Prostate gland (tissue), 2 donors: Measurements from ENCODE around the gene SYCP3. TPM values are rescaled to one million over a fixed set of nuclear protein-coding genes. Genes with fewer than 3 reads are reported as not detected.
"Not testable (repeated sequence)": the region's sequence is repeated elsewhere in the genome, so short reads cannot be mapped to it uniquely, and the experiment has no call there.

ENCODE experiments used
- DNase-seq: peaks from one replicate; pipeline ENCODE4 v3.0.0-alpha.2; 2019; ENCODE audit warnings: low spot score
- H3K27ac ChIP-seq, 2 donors: fragments of 200-600 bp; sonication (generic); 2 replicates each; pipeline ENCODE4 v1.5.1; 2017 to 2019
- H3K27me3 ChIP-seq: fragments of 200-600 bp; sonication (generic); replicated peaks from 2 replicates; pipeline ENCODE4 v1.5.1; 2019; ENCODE audit not compliant: insufficient read depth
- H3K36me3 ChIP-seq, 2 donors: fragments of 200-600 bp; sonication (generic); 1 replicate in 1 of 2; 2 replicates in 1 of 2; pipeline versions ENCODE4 v1.5.1 to v1.8.1; 2017 to 2019
- H3K4me1 ChIP-seq: fragments of 200-600 bp; sonication (generic); replicated peaks from 2 replicates; pipeline ENCODE4 v1.5.1; 2019
- H3K4me3 ChIP-seq, 2 donors: fragments of 200-600 bp; sonication (generic); 2 replicates each; pipeline ENCODE4 v1.5.1; 2017 to 2019
- H3K9me3 ChIP-seq: fragments of 200-600 bp; sonication (generic); 2 replicates; pipeline ENCODE4 v1.5.1; 2017
- CTCF ChIP-seq, 4 experiments: fragments of 200-600 bp in 2 of 4; fragments of 450-650 bp in 2 of 4; sonication (generic) in 2 of 4; IDR thresholded peaks; 1 replicate in 3 of 4; 2 replicates in 1 of 4; pipeline ENCODE4 v1.5.1; 2016 to 2019; ENCODE audit warnings: antibody characterized with exemption in 4 of 4, mild to moderate bottlenecking in 2 of 4, moderate library complexity in 2 of 4
- POLR2A ChIP-seq: fragments of 450-650 bp; IDR thresholded peaks from one replicate; pipeline ENCODE4 v1.6.1; 2016; ENCODE audit warnings: antibody characterized with exemption, mild to moderate bottlenecking
- POLR2AphosphoS5 ChIP-seq: sonication (generic); formaldehyde crosslinking; IDR thresholded peaks from one replicate; pipeline ENCODE4 v1.6.1; 2017; ENCODE audit warnings: antibody characterized with exemption
- WGBS: methylation state at CpG from one replicate; pipeline ENCODE4 v1.1.5; 2018; 5-methylcytosine and 5-hydroxymethylcytosine counted together
- intact Hi-C: fragments of 100-400 bp; cut with DNase I; formaldehyde crosslinking; loops from one replicate; pipeline ENCODE4 v1.14.2; 2022
- total RNA-seq, 2 donors: library from RNA; depleted of rRNA; stranded (reverse); fragments of >200 nt; gene quantifications; one replicate each; pipeline ENCODE4 v1.1.0, GENCODE V29; 2016

The SYCP3 gene
- total RNA-seq, 2 donors from 2014 or later, result 14.0 TPM; not detected in 1

- Histone ChIP-seq H3K27ac (no peak overlapping the region), H3K9me3 (no peaks in the 10 kb centered on the region), H3K27me3 (no peaks in the 10 kb centered on the region), H3K4me1 (no peaks in the 10 kb centered on the region), H3K4me3 (no peak overlapping the region), H3K36me3 (no peaks in the 10 kb centered on the region)
- TF ChIP-seq CTCF (IDR thresholded peaks at IDR 0.05) (no peak), POLR2A (no peak), POLR2AphosphoS5 (no peak)
- 97% methylated on average over 1 of the region's 1 CpG for WGBS
- intact Hi-C loops, result no loop called here
- no peak for DNase-seq
These were observed 47.7 kb downstream of the SYCP3 start for GRCh38 chr12:101691503-101692096.

- H3K9me3 ChIP-seq, result no peaks in the 10 kb centered on the region
- no peaks in the 10 kb centered on the region for H3K27me3 ChIP-seq
- no peaks in the 10 kb centered on the region for H3K4me1 ChIP-seq
- intact Hi-C loops, result no loop called here
- DNase-seq, result no peak
- no peak overlapping the region for H3K4me3 ChIP-seq
- no peak for TF ChIP-seq POLR2AphosphoS5
- TF ChIP-seq POLR2A, result no peak
- TF ChIP-seq CTCF (IDR thresholded peaks at IDR 0.05), result no peak
- no peaks in the 10 kb centered on the region for H3K36me3 ChIP-seq
- no peak overlapping the region for H3K27ac ChIP-seq
- 54% methylated on average over 3 of the region's 3 CpGs for WGBS
These were observed 48.6 kb downstream of the SYCP3 start for GRCh38 chr12:101690544-101691098.

- Histone ChIP-seq H3K27ac (no peak overlapping the region), H3K4me1 (no peaks in the 10 kb centered on the region), H3K4me3 (no peak overlapping the region), H3K36me3 (no peaks in the 10 kb centered on the region), H3K9me3 (no peaks in the 10 kb centered on the region), H3K27me3 (no peaks in the 10 kb centered on the region)
- intact Hi-C loops, result no loop called here
- 72% methylated on average over 1 of the region's 1 CpG for whole genome bisulfite sequencing
- TF ChIP-seq POLR2AphosphoS5 (no peak), CTCF (IDR thresholded peaks at IDR 0.05) (no peak), POLR2A (no peak)
- DNase-seq, result no peak
These were observed 53.1 kb downstream of the SYCP3 start for GRCh38 chr12:101686176-101686575.

- Histone ChIP-seq H3K4me3 (no peak overlapping the region), H3K27me3 (no peaks in the 10 kb centered on the region), H3K36me3 (no peaks in the 10 kb centered on the region), H3K4me1 (no peaks in the 10 kb centered on the region), H3K27ac (no peak overlapping the region), H3K9me3 (no peaks in the 10 kb centered on the region)
- intact Hi-C loops, result no loop called here
- no peak for TF ChIP-seq POLR2A
- no peak for TF ChIP-seq CTCF (IDR thresholded peaks at IDR 0.05)
- TF ChIP-seq POLR2AphosphoS5, result no peak
- whole genome bisulfite sequencing, result 26% methylated on average over 1 of the region's 1 CpG
- DNase-seq, result no peak
These were observed 54.2 kb downstream of the SYCP3 start for GRCh38 chr12:101685092-101685491.

GRCh38 chr12:101681627-101682026 lies 57.6 kb downstream of the SYCP3 start:
- H3K4me3 ChIP-seq, H3K27ac ChIP-seq, DNase-seq, H3K4me1 ChIP-seq, H3K27me3 ChIP-seq, intact Hi-C loops, H3K36me3 ChIP-seq, H3K9me3 ChIP-seq: not testable (repeated sequence)
- WGBS, result 86% methylated on average over 5 of the region's 6 CpGs
